H1 (cell line): ENCODE measurements around the gene SYTL2. TPM values are rescaled to one million over a fixed set of nuclear protein-coding genes. Genes with fewer than 3 reads are reported as not detected.
"Not testable (repeated sequence)": the region's sequence is repeated elsewhere in the genome, so short reads cannot be mapped to it uniquely, and the experiment has no call there.

Experiments
- CTCF ChIA-PET: fragments of 300-600 bp; sonication (Branson Sonifier 250); formaldehyde crosslinking; loops from one replicate; lab custom pipeline; 2021; ENCODE audit not compliant: partially characterized antibody; lab: Charles Lee
- POLR2A ChIA-PET: fragments of 300-600 bp; sonication (Branson Sonifier 250); formaldehyde crosslinking; loops from one replicate; lab custom pipeline; 2021; ENCODE audit warnings: inconsistent platforms; ENCODE audit not compliant: partially characterized antibody; lab: Charles Lee
- DNase-seq, 2 experiments: peaks; one replicate each; pipeline versions ENCODE4 v3.0.0 to v3.0.0-alpha.2; 2010 to 2022; ENCODE audit warnings: low spot score in 2 of 2, low read depth in 1 of 2, mixed read lengths in 1 of 2
- FAIRE-seq: peaks from 2 replicates; lab custom pipeline; 2011; peaks lifted over from hg19 to GRCh38; lab: Jason Lieb, UNC
- H2AFZ ChIP-seq: 2 replicates; pipeline ENCODE4 v1.8.1; 2012; ENCODE audit warnings: low read length, inconsistent platforms
- H2AK5ac ChIP-seq: 2 replicates; pipeline ENCODE4 v1.6.1; 2013; ENCODE audit warnings: low read depth, low read length
- H2BK120ac ChIP-seq: replicated peaks from 2 replicates; pipeline ENCODE3; 2013; ENCODE audit warnings: low read depth, low read length, inconsistent platforms
- H2BK12ac ChIP-seq: 2 replicates; pipeline ENCODE4 v1.6.1; 2013; ENCODE audit warnings: low read depth, low read length
- H2BK15ac ChIP-seq: 2 replicates; pipeline ENCODE4 v1.6.1; 2013; ENCODE audit warnings: low read length
- H2BK20ac ChIP-seq: 2 replicates; pipeline ENCODE4 v1.6.1; 2013; ENCODE audit warnings: low read length
- H2BK5ac ChIP-seq: 2 replicates; pipeline ENCODE4 v1.6.1; 2013; ENCODE audit warnings: low read depth, low read length
- H3K14ac ChIP-seq: 2 replicates; pipeline ENCODE4 v1.6.1; 2013; ENCODE audit warnings: inconsistent platforms; ENCODE audit not compliant: insufficient read length
- H3K18ac ChIP-seq: 2 replicates; pipeline ENCODE4 v1.6.1; 2013; ENCODE audit warnings: low read length; ENCODE audit errors: extremely low read depth
- H3K23ac ChIP-seq: 2 replicates; pipeline ENCODE4 v1.6.1; 2013; ENCODE audit warnings: inconsistent platforms; ENCODE audit not compliant: insufficient read length
- H3K23me2 ChIP-seq: 2 replicates; pipeline ENCODE4 v1.6.1; 2013; ENCODE audit warnings: low read depth, low read length
- H3K27ac ChIP-seq: 2 replicates; pipeline ENCODE4 v1.6.1; 2011; ENCODE audit warnings: low read depth, low read length, inconsistent platforms
- H3K27me3 ChIP-seq, 4 experiments: replicated peaks in 1 of 4; 1 replicate in 1 of 4; 2 replicates in 3 of 4; pipeline versions ENCODE4 v1.6.1 to v1.8.1; 2011 to 2013; ENCODE audit warnings: low read length in 3 of 4, mild to moderate bottlenecking in 3 of 4, inconsistent platforms in 2 of 4, mixed read lengths in 2 of 4, moderate library complexity in 1 of 4; ENCODE audit not compliant: control insufficient read depth in 3 of 4, insufficient read depth in 3 of 4; ENCODE audit errors: extremely low read depth in 1 of 4
- H3K36me3 ChIP-seq, 4 experiments: 2 replicates each; pipeline versions ENCODE4 v1.6.1 to v1.8.1; 2011 to 2013; ENCODE audit warnings: mild to moderate bottlenecking in 4 of 4, low read length in 3 of 4, moderate library complexity in 2 of 4, control low read depth in 1 of 4, inconsistent platforms in 1 of 4; ENCODE audit not compliant: insufficient read depth in 4 of 4, control insufficient read depth in 2 of 4
- H3K4ac ChIP-seq: replicated peaks from 2 replicates; pipeline ENCODE3; 2013; ENCODE audit warnings: low read length, low read depth, mixed read lengths, inconsistent platforms; ENCODE audit not compliant: insufficient read length
- H3K4me1 ChIP-seq, 4 experiments: replicated peaks in 1 of 4; 1 replicate in 1 of 4; 2 replicates in 3 of 4; pipeline versions ENCODE4 v1.6.1 to v1.8.1; 2011 to 2013; ENCODE audit warnings: low read length in 3 of 4, inconsistent platforms in 2 of 4, mixed read lengths in 1 of 4; ENCODE audit not compliant: insufficient read depth in 4 of 4, control insufficient read depth in 3 of 4
- H3K4me2 ChIP-seq, 2 experiments: 2 replicates each; pipeline versions ENCODE4 v1.6.1 to v1.8.1; 2011 to 2013; ENCODE audit warnings: low read depth in 2 of 2, low read length in 2 of 2, control low read depth in 1 of 2, inconsistent platforms in 1 of 2, mild to moderate bottlenecking in 1 of 2; ENCODE audit not compliant: insufficient read depth in 1 of 2
- H3K4me3 ChIP-seq, 4 experiments: fragments of 200-600, 300-600 bp in 1 of 4; sonication (generic), shearing (Covaris generic), sonication (Bioruptor Twin) in 1 of 4; 2 replicates each; pipeline versions ENCODE4 v1.5.1 to v1.8.1; 2011 to 2016; ENCODE audit warnings: low read length in 4 of 4, low read depth in 3 of 4, control low read depth in 2 of 4, inconsistent platforms in 2 of 4, mild to moderate bottlenecking in 2 of 4, mixed read lengths in 1 of 4, moderate library complexity in 1 of 4; ENCODE audit not compliant: insufficient read depth in 2 of 4; ENCODE audit errors: extremely low read depth in 1 of 4
- H3K56ac ChIP-seq: replicated peaks from 2 replicates; pipeline ENCODE3; 2013; ENCODE audit warnings: low read depth, mild to moderate bottlenecking, mixed read lengths, low read length, inconsistent platforms; ENCODE audit not compliant: insufficient read length
- H3K79me1 ChIP-seq: 2 replicates; pipeline ENCODE4 v1.6.1; 2013; ENCODE audit warnings: low read depth, low read length, control low read depth
- H3K79me2 ChIP-seq, 2 experiments: 2 replicates each; pipeline versions ENCODE4 v1.6.1 to v1.8.1; 2012 to 2013; ENCODE audit warnings: low read length in 2 of 2, mild to moderate bottlenecking in 2 of 2, inconsistent platforms in 1 of 2; ENCODE audit not compliant: insufficient read depth in 2 of 2, control insufficient read depth in 1 of 2
- H3K9ac ChIP-seq, 4 experiments: replicated peaks in 1 of 4; 1 replicate in 1 of 4; 2 replicates in 3 of 4; pipeline versions ENCODE4 v1.6.1 to v1.8.1; 2011 to 2013; ENCODE audit warnings: low read depth in 3 of 4, low read length in 3 of 4, control low read depth in 2 of 4, mild to moderate bottlenecking in 2 of 4, moderate library complexity in 2 of 4, inconsistent platforms in 1 of 4; ENCODE audit errors: extremely low read depth in 1 of 4
- H3K9me3 ChIP-seq, 2 experiments: 2 replicates each; pipeline versions ENCODE4 v1.6.1 to v1.8.1; 2012 to 2013; ENCODE audit warnings: mild to moderate bottlenecking in 2 of 2, moderate library complexity in 2 of 2, control low read depth in 1 of 2, inconsistent platforms in 1 of 2, low read depth in 1 of 2, low read length in 1 of 2, mixed read lengths in 1 of 2; ENCODE audit not compliant: insufficient read depth in 2 of 2
- H4K20me1 ChIP-seq, 2 experiments: replicated peaks in 1 of 2; 2 replicates each; pipeline versions ENCODE3 to v1.8.1; 2011 to 2013; ENCODE audit warnings: inconsistent platforms in 2 of 2, low read length in 2 of 2, mild to moderate bottlenecking in 1 of 2; ENCODE audit not compliant: insufficient read depth in 2 of 2, control insufficient read depth in 1 of 2
- H4K5ac ChIP-seq: 2 replicates; pipeline ENCODE4 v1.6.1; 2013; ENCODE audit warnings: low read length, low read depth, mixed read lengths, inconsistent platforms; ENCODE audit not compliant: insufficient read length
- H4K8ac ChIP-seq: 2 replicates; pipeline ENCODE4 v1.8.0; 2013; ENCODE audit warnings: mild to moderate bottlenecking, moderate library complexity, low read length, inconsistent platforms; ENCODE audit not compliant: insufficient read depth; ENCODE audit errors: extremely low read depth
- H4K91ac ChIP-seq: replicated peaks from 2 replicates; pipeline ENCODE3; 2013; ENCODE audit warnings: low read length, mixed read lengths, inconsistent platforms; ENCODE audit not compliant: insufficient read length
- BCL11A ChIP-seq, 2 experiments: IDR thresholded peaks; one replicate each; pipeline ENCODE4 v1.6.1; 2011; ENCODE audit warnings: low read depth in 2 of 2, low read length in 2 of 2, mild to moderate bottlenecking in 2 of 2
- BRCA1 ChIP-seq: IDR thresholded peaks from 2 replicates; pipeline ENCODE4 v1.6.1; 2012; ENCODE audit warnings: low read depth, low read length, improper control_type of control experiment
- CHD2 ChIP-seq: IDR thresholded peaks from 2 replicates; pipeline ENCODE4 v1.6.1; 2012; ENCODE audit warnings: low read length, improper control_type of control experiment
- CREB1 ChIP-seq: IDR thresholded peaks from 2 replicates; pipeline ENCODE4 v1.6.1; 2012; ENCODE audit warnings: inconsistent platforms
- EGR1 ChIP-seq: IDR thresholded peaks from 2 replicates; pipeline ENCODE4 v1.6.1; 2011; ENCODE audit warnings: low read depth, low read length, borderline replicate concordance
- GABPA ChIP-seq: IDR thresholded peaks from 2 replicates; pipeline ENCODE4 v1.6.1; 2011; ENCODE audit warnings: mild to moderate bottlenecking, low read length, moderate library complexity, borderline replicate concordance; ENCODE audit not compliant: insufficient read depth
- GTF2F1 ChIP-seq: IDR thresholded peaks from 2 replicates; pipeline ENCODE4 v1.6.1; 2012; ENCODE audit warnings: low read depth, low read length, improper control_type of control experiment, borderline replicate concordance
- HDAC2 ChIP-seq, 2 experiments: fragments of 300-600 bp in 1 of 2; sonication (generic) in 1 of 2; IDR thresholded peaks; 2 replicates each; pipeline ENCODE4 v1.6.1; 2011 to 2012; ENCODE audit warnings: low read depth in 2 of 2, low read length in 2 of 2, mild to moderate bottlenecking in 2 of 2, moderate library complexity in 2 of 2, borderline replicate concordance in 1 of 2, inconsistent platforms in 1 of 2
- PHF8 ChIP-seq: fragments of 200-600 bp; sonication (generic); conservative IDR thresholded peaks from 2 replicates; pipeline ENCODE4 v1.7.1; 2012; ENCODE audit warnings: low read depth, mild to moderate bottlenecking, inconsistent platforms, low read length, moderate library complexity
- SP1 ChIP-seq: IDR thresholded peaks from 2 replicates; pipeline ENCODE4 v1.6.1; 2011; ENCODE audit warnings: low read depth, low read length
- WGBS, 2 experiments: shearing (Covaris generic) in 1 of 2; methylation state at CpG; one replicate each; pipeline versions ENCODE4 v1.1.6 to v1.1.7; 2013 to 2015; ENCODE audit warnings: low lambda C conversion rate in 2 of 2, mixed read lengths in 2 of 2, inconsistent platforms in 1 of 2, low coverage in 1 of 2, missing lambda C conversion rate in 1 of 2; ENCODE audit not compliant: insufficient replicate concordance in 2 of 2, insufficient coverage in 1 of 2, insufficient read length in 1 of 2; ENCODE audit errors: extremely low coverage in 1 of 2, missing lambda C conversion rate in 1 of 2; 5-methylcytosine and 5-hydroxymethylcytosine counted together
- polyA plus RNA-seq, 7 experiments: library from polyadenylated mRNA; depleted of rRNA in 3 of 7; stranded (reverse) in 5 of 7; unstranded in 2 of 7; fragments of >200 nt in 5 of 7; fragments of 200-250 nt in 2 of 7; gene quantifications; 1 replicate in 5 of 7; 2 replicates in 1 of 7; 4 replicates in 1 of 7; pipeline versions ENCODE4 v1.2.1 to v1.2.3, GENCODE V29; 2011 to 2013; ENCODE audit warnings: missing spikeins in 2 of 7, mixed read lengths in 2 of 7
- total RNA-seq: library from RNA; stranded (reverse); fragmentation: NEBNext Ultra II Directional; extraction: Animal tissue kit (Norgen Biotek cat#: 25700); gene quantifications from 2 replicates; pipeline ENCODE4 v1.2.1, GENCODE V29; 2021

Gene SYTL2
- total and polyA plus RNA-seq, 2 of the 8 experiments (the other 6 are each of a cell fraction or from before 2014, with no cell fraction given), result 1.3 to 9.1 TPM

DNA sequence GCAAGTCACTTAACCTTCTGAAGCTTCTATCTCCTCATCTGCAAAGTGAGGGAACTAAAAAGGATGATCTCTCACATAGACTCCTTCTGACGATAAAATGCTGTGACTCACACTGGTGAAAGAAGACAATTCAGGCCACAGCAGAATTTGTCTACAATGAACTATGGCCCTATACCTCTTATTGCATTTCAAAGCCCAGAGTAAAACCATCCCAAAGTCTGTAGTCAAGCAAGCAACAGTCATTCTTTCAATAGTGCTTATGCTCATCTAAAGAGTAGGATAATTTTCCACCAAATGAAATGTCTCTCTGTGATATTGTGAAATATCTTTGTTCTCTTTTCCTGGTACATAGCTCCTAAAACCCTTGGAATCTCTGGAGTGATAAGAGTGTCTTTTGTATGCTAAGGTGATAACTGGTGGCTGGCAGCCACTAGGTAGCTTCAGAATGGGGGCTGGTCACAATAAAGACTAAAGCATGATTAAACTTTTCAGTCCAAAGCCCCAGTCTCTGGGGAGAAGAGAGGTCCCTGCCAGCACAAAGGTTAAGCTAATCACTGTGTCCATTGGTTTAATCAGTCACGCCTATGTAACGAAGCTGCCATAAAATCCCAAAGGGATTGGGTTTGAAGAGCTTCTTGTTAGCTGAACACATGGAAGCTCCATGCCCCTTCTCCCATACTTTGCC lies 30.8 kb downstream of the SYTL2 start (continued):
- TF ChIP-seq EGR1 (no peak), CHD2 (no peak), BCL11A (IDR thresholded peaks at IDR 0.05; ENCODE audit: low read depth in 2 of 2, low read length in 2 of 2) (no peak), GTF2F1 (no peak), GABPA (no peak), CREB1 (no peak), BRCA1 (no peak), HDAC2 (IDR thresholded peaks at IDR 0.05; ENCODE audit: borderline replicate concordance in 1 of 2, low read depth in 2 of 2, low read length in 2 of 2) (no peak), PHF8 (no peak), SP1 (no peak)
- TF ChIP-seq, all 59 proteins: peak for 0

DNA sequence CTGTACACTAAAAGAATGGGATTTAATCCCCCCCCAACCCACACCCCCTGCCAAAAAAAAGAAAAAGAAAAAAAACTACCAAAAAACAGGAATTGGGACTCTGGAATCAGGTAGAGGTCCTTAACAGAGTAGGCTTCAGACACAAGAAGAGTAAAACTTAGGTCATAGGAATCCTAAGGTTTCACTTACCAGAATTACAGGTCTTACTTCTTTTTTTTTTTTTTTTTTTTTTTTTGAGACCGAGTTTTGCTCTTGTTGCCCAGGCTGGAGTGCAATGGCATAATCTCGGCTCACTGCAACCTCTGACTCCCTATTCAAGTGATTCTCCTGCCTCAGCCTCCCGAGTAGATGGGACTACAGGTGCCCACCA lies 33.4 kb downstream of the SYTL2 start:
- H3K23me2 ChIP-seq, H3K4me2 ChIP-seq, H3K23ac ChIP-seq, H4K8ac ChIP-seq, H2AK5ac ChIP-seq, H4K5ac ChIP-seq, H3K4ac ChIP-seq, DNase-seq, H3K36me3 ChIP-seq, H2BK120ac ChIP-seq, H3K14ac ChIP-seq, H2BK15ac ChIP-seq, H3K79me2 ChIP-seq, H2BK20ac ChIP-seq, H2BK5ac ChIP-seq, H3K79me1 ChIP-seq, H2AFZ ChIP-seq, FAIRE-seq, H3K9ac ChIP-seq, H3K4me1 ChIP-seq, POLR2A ChIA-PET, H4K91ac ChIP-seq, H3K18ac ChIP-seq, H2BK12ac ChIP-seq, H4K20me1 ChIP-seq, H3K27me3 ChIP-seq, H3K9me3 ChIP-seq, H3K4me3 ChIP-seq, H3K56ac ChIP-seq, CTCF ChIA-PET, H3K27ac ChIP-seq: not testable (repeated sequence)
- 76% methylated on average over 2 of the region's 3 CpGs; no CpG with 5 or more reads in 1 of the 2 experiments for WGBS, 2 experiments
